Stimulated activated CD8-positive, alpha-beta memory T cell treated with anti-CD3 and anti-CD28 coated beads, Interleukin-12 subunit alpha, Interleukin-12 subunit beta, amount 100 ng/mL, for 24 hours (primary cell): ENCODE results near the gene BMX.

ENCODE experiments used
- DNase-seq: peaks from one replicate; pipeline ENCODE4 v3.0.0-alpha.2; 2020; ENCODE audit errors: extremely low read depth

The BMX gene

GRCh38 chrX:15570145-15570544, 69.5 kb downstream of the BMX start:
- no peak for DNase-seq

DNA sequence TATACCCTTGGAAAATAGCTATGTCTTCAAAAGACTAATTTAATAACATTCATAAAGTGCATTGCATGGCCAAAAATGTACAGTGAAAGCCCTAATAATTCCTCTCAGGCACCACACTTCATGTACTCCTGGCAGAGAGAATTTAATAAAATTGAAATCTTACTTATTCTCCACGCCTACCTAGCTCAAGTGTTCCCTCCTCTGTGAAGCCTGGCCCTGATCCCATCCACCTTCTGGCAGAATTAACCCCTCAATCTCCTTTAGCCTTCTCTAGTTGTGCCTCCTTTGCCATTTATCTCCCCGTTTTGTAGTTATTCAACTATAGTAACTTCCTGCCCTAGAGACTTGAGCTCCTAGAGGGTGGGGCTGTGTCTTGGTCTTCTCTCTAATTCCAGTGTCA, 73.4 kb downstream of the BMX start:
- no peak for DNase-seq

GRCh38 chrX:15576019-15576418, 75.4 kb downstream of the BMX start:
- DNase-seq = no peak

GRCh38 chrX:15579778-15580747, 79.5 kb downstream of the BMX start:
- no peak for DNase-seq

- no peak for DNase-seq
Observed at GRCh38 chrX:15594371-15594770, 93.8 kb downstream of the BMX start.

DNA sequence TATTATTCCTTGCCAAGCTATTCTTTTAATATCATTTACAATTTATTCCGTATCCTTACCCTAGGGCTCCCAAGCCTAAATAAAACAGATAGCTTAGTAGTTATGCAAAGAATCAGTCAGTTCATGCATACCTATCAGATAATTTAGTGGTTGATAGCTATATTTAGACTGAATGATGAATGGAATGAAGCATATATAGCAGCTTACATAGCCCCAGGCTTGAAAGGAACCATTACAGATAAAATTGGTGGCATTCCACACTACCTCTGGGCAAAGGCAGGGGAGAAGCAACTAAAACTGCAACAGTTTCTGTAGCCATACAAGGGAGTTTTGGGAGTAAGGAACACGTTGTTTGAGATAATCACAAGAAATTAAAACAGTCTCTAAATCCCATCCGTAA, 97.4 kb downstream of the BMX start:
- DNase-seq = no peak

DNA sequence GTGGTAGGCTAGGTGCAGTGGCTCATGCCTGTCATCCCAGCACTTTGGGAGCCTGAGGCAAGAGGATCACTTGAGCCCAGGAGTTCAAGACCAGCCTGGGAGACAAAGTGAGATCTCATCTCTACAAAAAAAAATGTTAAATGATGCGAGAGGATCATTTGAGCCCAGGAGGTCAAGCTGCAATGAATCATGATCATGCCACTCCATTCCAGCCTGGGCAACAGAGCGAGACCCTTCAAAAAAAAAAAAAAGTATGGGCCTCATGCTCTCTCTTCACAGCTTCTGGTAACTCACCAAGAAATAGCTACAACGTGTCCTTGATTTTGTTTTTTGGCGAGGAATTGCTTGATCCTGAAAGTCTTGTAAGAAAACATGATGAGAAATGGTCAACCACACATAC, 98.9 kb downstream of the BMX start:
- no peak for DNase-seq

DNA sequence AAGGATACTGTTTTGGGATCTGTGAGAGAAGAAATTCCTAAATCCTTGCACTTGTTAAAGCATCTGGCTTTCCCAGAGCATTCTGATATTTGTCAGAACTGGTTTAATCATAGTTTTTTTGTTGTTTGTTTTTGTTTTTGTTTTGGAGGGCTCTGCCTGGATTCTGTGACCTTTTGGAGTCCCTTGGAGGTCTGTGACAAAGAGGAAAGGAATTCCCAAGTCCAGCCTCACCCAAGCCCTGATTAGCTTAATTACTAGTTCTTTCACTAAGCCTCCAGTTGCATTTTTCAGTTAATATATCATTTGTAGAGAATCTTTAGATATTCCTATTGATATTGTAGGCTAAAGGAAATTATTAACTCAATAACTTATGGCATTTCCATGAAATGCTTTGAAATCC, 99.4 kb downstream of the BMX start:
- no peak for DNase-seq

GRCh38 chrX:15600745-15601144, 100.1 kb downstream of the BMX start, which contains the start of gene ACE2:
ACE2 (minus strand) TSS chrX:15600960; CDS start chrX:15600911, 49 bp downstream.
- no peak for DNase-seq

DNA sequence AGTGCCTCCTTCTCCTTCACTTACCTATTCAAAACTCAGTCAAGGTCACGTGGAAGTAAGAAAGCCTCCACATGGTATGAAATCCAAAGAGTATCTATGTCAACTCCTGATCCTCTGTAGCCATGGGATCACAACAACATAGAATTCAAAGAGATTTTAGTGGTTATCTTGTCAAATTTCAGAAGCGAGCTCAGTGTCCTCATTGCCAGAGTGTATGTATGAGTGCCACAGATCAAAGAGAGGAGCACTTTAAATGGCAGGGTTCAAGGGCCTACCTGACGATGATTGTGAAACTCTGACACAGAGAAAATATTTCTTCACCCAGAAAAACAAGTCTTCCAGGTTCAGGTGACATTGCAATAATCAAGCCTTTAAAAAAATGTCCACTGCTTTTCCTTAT, 101.3 kb downstream of the BMX start:
- DNase-seq = no peak

GRCh38 chrX:15602761-15603160, 102.2 kb downstream of the BMX start:
- no peak for DNase-seq

- no peak for DNase-seq
Observed at GRCh38 chrX:15605226-15605625, 104.6 kb downstream of the BMX start.
